Prostate gland (tissue), 2 donors: ENCODE results near the gene PGAP6.

ENCODE experiments used
- POLR2A ChIP-seq: fragments of 450-650 bp; IDR thresholded peaks from one replicate; pipeline ENCODE4 v1.6.1; 2016; ENCODE audit warnings: antibody characterized with exemption, mild to moderate bottlenecking
- POLR2AphosphoS5 ChIP-seq: sonication (generic); formaldehyde crosslinking; IDR thresholded peaks from one replicate; pipeline ENCODE4 v1.6.1; 2017; ENCODE audit warnings: antibody characterized with exemption
- TF ChIP-seq, protein P1 (sequence below), 4 experiments: fragments of 200-600 bp in 2 of 4; fragments of 450-650 bp in 2 of 4; sonication (generic) in 2 of 4; IDR thresholded peaks; 1 replicate in 3 of 4; 2 replicates in 1 of 4; pipeline ENCODE4 v1.5.1; 2016 to 2019; ENCODE audit warnings: antibody characterized with exemption in 4 of 4, mild to moderate bottlenecking in 2 of 4, moderate library complexity in 2 of 4

DNA sequence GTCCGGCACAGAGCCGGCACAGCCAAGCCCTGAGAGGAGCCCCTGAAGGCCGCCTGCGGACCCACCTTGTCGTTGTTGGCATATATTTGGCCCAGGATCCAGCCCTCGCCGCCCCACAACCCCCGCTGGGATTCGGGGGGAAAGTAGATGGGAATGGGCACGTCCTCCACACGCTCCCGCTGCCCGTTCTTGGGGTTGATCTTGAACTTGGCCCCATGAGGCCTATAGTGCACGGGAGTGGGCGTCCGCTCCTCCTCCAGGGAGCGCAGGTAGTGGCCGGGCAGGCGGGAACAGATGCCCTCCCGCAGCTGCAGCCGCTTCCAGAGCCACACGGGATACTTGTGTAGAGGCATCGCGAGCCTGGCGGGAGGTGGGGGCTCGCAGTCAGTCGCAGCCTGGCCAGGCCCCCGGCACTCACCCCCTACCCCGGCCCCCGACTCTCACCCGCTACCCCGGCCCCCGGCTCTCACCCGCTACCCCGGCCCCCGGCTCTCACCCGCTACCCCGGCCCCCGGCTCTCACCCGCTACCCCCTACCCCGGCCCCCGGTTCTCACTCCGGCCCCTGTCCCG, 11.8 kb downstream of the PGAP6 start:
- TF ChIP-seq, protein P1, sequence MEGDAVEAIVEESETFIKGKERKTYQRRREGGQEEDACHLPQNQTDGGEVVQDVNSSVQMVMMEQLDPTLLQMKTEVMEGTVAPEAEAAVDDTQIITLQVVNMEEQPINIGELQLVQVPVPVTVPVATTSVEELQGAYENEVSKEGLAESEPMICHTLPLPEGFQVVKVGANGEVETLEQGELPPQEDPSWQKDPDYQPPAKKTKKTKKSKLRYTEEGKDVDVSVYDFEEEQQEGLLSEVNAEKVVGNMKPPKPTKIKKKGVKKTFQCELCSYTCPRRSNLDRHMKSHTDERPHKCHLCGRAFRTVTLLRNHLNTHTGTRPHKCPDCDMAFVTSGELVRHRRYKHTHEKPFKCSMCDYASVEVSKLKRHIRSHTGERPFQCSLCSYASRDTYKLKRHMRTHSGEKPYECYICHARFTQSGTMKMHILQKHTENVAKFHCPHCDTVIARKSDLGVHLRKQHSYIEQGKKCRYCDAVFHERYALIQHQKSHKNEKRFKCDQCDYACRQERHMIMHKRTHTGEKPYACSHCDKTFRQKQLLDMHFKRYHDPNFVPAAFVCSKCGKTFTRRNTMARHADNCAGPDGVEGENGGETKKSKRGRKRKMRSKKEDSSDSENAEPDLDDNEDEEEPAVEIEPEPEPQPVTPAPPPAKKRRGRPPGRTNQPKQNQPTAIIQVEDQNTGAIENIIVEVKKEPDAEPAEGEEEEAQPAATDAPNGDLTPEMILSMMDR (IDR thresholded peaks at IDR 0.05): no peak
- TF ChIP-seq POLR2A (no peak), POLR2AphosphoS5 (no peak)
